Erythroblast (primary cell): ENCODE measurements around the gene BAZ1A.

Experiments used
- GATA1 ChIP-seq: IDR thresholded peaks from 2 replicates; pipeline ENCODE4 v1.6.1; 2011; ENCODE audit warnings: low read depth, mild to moderate bottlenecking, control low read depth, low read length, moderate library complexity
- POLR2A ChIP-seq: IDR thresholded peaks from 2 replicates; pipeline ENCODE4 v1.6.1; 2011; ENCODE audit warnings: mild to moderate bottlenecking, low read length

DNA sequence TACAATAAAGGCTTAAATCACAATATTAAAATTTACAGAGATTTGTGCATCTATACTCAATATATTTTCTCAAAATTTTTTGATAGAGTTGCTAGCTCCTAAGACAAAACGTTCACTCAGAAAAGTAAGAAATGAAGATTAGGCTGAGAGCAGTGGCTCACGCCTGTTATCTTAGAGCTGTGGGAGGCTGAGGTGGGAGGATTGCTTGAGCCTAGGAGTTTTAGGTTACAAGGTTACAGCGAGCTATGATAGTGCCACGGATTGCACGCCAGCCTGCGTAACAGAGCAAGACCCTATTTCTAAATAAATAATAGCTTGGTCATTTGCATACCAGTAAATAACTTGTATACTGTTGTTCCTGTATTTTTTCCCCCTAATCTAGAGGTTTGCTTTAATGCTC is 125.8 kb downstream of the BAZ1A start:
- TF ChIP-seq POLR2A: no peak
- no peak for TF ChIP-seq GATA1
